Uterus (tissue), 4 donors: Measurements from ENCODE around the gene P2RY2. TPM values are rescaled to one million over a fixed set of nuclear protein-coding genes. Genes with fewer than 3 reads are reported as not detected.

ENCODE experiments used
- DNase-seq, 2 donors: peaks; one replicate each; pipeline ENCODE4 v3.0.0-alpha.2; 2019 to 2020
- H3K27ac ChIP-seq, 2 donors: fragments of 200-600 bp; sonication (generic); 1 replicate in 1 of 2; 2 replicates in 1 of 2; pipeline ENCODE4 v1.5.1; 2016 to 2018
- H3K27me3 ChIP-seq, 2 donors: fragments of 200-600 bp; sonication (generic); one replicate each; pipeline ENCODE4 v1.5.1; 2018 to 2019; ENCODE audit warnings: control low read depth in 1 of 2
- H3K36me3 ChIP-seq, 2 donors: fragments of 200-600 bp; sonication (generic); one replicate each; pipeline ENCODE4 v1.5.1; 2019; ENCODE audit warnings: control low read depth in 1 of 2
- H3K4me1 ChIP-seq, 2 donors: fragments of 200-600 bp; sonication (generic); one replicate each; pipeline ENCODE4 v1.5.1; 2018 to 2019; ENCODE audit warnings: control low read depth in 1 of 2
- H3K4me3 ChIP-seq, 2 donors: fragments of 200-600 bp; sonication (generic); 1 replicate in 1 of 2; 2 replicates in 1 of 2; pipeline ENCODE4 v1.5.1; 2018 to 2019; ENCODE audit warnings: mild to moderate bottlenecking in 1 of 2
- H3K9me3 ChIP-seq, 2 donors: fragments of 200-600 bp; sonication (generic); one replicate each; pipeline ENCODE4 v1.5.1; 2019; ENCODE audit warnings: control low read depth in 1 of 2
- CTCF ChIP-seq, 4 experiments: fragments of 200-600 bp in 2 of 4; fragments of 450-650 bp in 2 of 4; sonication (generic) in 2 of 4; IDR thresholded peaks; one replicate each; pipeline ENCODE4 v1.5.1; 2016 to 2019; ENCODE audit warnings: antibody characterized with exemption in 4 of 4, mild to moderate bottlenecking in 2 of 4, moderate library complexity in 1 of 4
- POLR2A ChIP-seq, 2 donors: fragments of 450-650 bp; IDR thresholded peaks; one replicate each; pipeline ENCODE4 v1.6.1; 2016; ENCODE audit warnings: antibody characterized with exemption in 2 of 2, mild to moderate bottlenecking in 1 of 2, moderate library complexity in 1 of 2
- intact Hi-C: fragments of 100-400 bp; cut with DNase I; formaldehyde crosslinking; loops from one replicate; pipeline ENCODE4 v1.15.1; 2023; ENCODE audit warnings: low total_unique reads
- total RNA-seq, 4 donors: library from RNA; depleted of rRNA in 3 of 4; stranded (reverse); fragments of >200 nt in 3 of 4; gene quantifications; one replicate each; pipeline versions ENCODE4 v1.1.0 to v1.2.4, GENCODE V29; 2014 to 2023
- donor health status: DM: yes; HTN: yes; CAD: no.

Gene P2RY2
- total RNA-seq, 4 donors from 2014 or later, result 0.98 to 3.1 (median 2.8) TPM; not detected in 1

DNA sequence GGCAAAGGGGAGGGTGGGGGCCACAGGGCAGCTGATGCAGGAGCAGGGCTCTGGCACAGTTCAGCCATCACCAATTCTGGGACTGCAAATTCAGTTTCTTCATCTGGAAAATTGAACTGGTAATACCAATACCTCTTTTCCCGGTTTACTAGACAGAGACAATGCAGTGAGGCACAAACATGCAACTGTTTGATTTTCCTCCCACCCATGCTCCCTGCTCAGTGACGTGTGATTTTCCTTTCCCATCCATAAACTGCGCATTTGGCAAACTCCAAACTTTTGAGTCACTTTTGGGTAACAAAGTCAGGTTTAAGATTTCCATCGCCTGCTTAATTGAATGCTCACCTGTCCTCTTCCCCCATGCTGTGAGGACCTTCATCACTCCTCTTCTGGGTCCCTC is 23.2 kb downstream of the P2RY2 start:
- Histone ChIP-seq H3K27me3 (no peaks in the 10 kb centered on the region), H3K9me3 (no peaks in the 10 kb centered on the region), H3K4me3 (no peak overlapping the region), H3K36me3 (no peaks in the 10 kb centered on the region), H3K27ac (no peak overlapping the region), H3K4me1 (peaks cover 0 to 4% of the 10 kb centered on the region in 2 donors)
- DNase-seq, result no peak
- no peak for TF ChIP-seq POLR2A (IDR thresholded peaks at IDR 0.05)
- TF ChIP-seq CTCF (IDR thresholded peaks at IDR 0.05), result no peak
- intact Hi-C loops, result no loop called here

- intact Hi-C loops, result no loop called here
- H3K27ac ChIP-seq, result no peak overlapping the region
Measured at GRCh38 chr11:73242251-73243092, 24.4 kb downstream of the P2RY2 start.

DNA sequence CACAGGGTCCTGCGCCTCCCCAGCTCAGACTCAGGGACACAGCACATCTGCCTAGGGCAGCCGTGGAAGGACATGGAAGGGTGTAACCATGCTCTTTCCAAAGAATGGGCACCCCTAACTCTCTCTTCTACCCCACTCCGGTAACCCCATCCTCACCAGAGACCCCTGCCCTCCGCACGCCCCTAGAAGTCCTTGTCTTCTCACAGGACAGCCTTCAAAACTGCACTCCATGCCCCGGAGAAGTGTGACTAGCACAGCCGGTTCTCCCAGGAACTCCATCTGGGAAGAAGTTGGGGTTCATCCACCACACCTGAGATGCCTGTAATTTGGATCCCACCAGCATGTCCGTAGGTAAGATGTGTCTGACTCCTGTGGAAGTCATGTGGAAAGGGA is 25.0 kb downstream of the P2RY2 start:
- no peak for DNase-seq
- H3K27me3 ChIP-seq, result no peaks in the 10 kb centered on the region
- no peak overlapping the region for H3K27ac ChIP-seq
- H3K9me3 ChIP-seq, result no peaks in the 10 kb centered on the region
- H3K36me3 ChIP-seq, result no peaks in the 10 kb centered on the region
- TF ChIP-seq POLR2A (IDR thresholded peaks at IDR 0.05) (no peak), CTCF (IDR thresholded peaks at IDR 0.05) (no peak)
- no peak overlapping the region for H3K4me3 ChIP-seq
- intact Hi-C loops, result no loop called here
- H3K4me1 ChIP-seq, result peaks cover 0 to 4% of the 10 kb centered on the region in 2 donors

More at GRCh38 chr11:73242251-73243092, 24.4 kb downstream of the P2RY2 start:
- TF ChIP-seq POLR2A (IDR thresholded peaks at IDR 0.05) (no peak), CTCF (IDR thresholded peaks at IDR 0.05) (peak; percentile 66 to 81 (median 77))
- Histone ChIP-seq H3K9me3 (no peaks in the 10 kb centered on the region), H3K4me1 (peaks cover 0 to 4% of the 10 kb centered on the region in 2 donors), H3K36me3 (no peaks in the 10 kb centered on the region), H3K4me3 (no peak overlapping the region), H3K27me3 (no peaks in the 10 kb centered on the region)
- peak; percentile 52 to 79 for DNase-seq

GRCh38 chr11:73244589-73245240 is 26.6 kb downstream of the P2RY2 start:
- Histone ChIP-seq H3K27me3 (no peaks in the 10 kb centered on the region), H3K36me3 (no peaks in the 10 kb centered on the region), H3K27ac (no peak overlapping the region), H3K4me1 (peaks cover 0 to 4% of the 10 kb centered on the region in 2 donors), H3K4me3 (no peak overlapping the region), H3K9me3 (no peaks in the 10 kb centered on the region)
- intact Hi-C loops, result no loop called here
- TF ChIP-seq CTCF (IDR thresholded peaks at IDR 0.05), result no peak
- TF ChIP-seq POLR2A (IDR thresholded peaks at IDR 0.05), result no peak
- DNase-seq, result no peak

DNA sequence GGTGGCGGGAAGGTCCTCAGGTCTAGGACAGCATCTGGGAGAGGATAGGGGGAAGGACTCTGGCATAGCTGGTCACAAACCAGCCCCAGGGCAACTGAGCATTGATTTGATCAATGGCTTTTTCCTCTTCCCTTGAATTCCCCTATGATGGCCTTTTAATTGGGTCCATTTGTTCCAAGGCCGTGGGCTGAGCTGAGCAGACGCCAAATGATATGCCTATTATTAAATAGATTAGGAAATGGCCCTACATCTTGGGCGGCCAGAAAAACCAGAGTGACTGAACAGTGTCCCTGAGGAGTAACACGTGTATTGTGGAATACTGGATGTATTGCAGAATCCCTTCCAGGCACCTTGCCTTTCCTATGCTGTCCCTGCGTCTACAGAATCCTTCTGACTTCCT is 27.4 kb downstream of the P2RY2 start:
- no peak for DNase-seq

More for the DNA sequence above, 27.4 kb downstream of the P2RY2 start:
- intact Hi-C loops, result no loop called here
- Histone ChIP-seq H3K27ac (no peak overlapping the region), H3K4me1 (no peaks in the 10 kb centered on the region), H3K27me3 (no peaks in the 10 kb centered on the region), H3K36me3 (no peaks in the 10 kb centered on the region), H3K9me3 (no peaks in the 10 kb centered on the region), H3K4me3 (no peak overlapping the region)
- no peak for TF ChIP-seq CTCF (IDR thresholded peaks at IDR 0.05)
- no peak for TF ChIP-seq POLR2A (IDR thresholded peaks at IDR 0.05)
